Inflammatory macrophage treated with lipopolysaccharide for 4 hours (primary cell): ENCODE data around the gene SLC25A42.
"Not testable (repeated sequence)": the region's sequence is repeated elsewhere in the genome, so short reads cannot be mapped to it uniquely, and the experiment has no call there.

Experiments
- DNase-seq: peaks from one replicate; pipeline ENCODE4 v3.0.0-alpha.2; 2020

SLC25A42 gene

DNA sequence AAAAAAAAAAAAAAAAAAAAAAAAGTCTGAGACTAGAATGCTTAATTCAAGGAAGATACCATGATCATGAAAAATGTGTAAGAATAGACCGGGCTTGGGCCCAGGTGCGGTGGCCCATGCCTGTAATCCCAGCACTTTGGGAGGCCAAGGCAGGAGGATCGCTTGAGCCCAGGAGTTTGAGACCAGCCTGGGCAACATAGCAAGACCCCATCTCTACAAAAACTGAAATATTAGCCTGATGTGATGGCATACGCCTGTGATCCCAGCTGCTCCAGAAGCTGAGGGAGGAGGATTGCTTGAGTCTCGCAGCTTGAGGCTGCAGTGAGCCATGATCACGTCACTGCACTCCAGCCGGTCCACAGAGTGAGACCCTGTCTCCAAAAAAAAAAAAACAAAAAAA, 43.1 kb downstream of the SLC25A42 start:
- not testable (repeated sequence) for DNase-seq

DNA sequence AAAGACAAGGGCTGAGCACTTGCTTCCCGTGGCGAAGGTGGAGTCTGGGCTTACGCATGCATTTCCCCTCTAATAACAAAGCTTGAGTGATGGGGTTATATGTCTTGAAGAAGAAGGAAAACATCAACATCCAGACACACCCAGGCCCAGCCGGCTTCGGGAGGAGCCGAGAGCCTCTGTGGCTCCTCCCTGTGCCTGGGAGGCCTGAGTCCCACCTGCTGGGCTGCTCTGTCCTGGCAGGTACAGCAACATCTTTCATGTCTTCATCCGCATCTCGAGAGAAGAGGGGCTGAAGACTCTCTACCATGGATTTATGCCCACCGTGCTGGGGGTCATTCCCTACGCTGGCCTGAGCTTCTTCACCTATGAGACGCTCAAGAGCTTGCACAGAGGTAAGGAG, 43.9 kb downstream of the SLC25A42 start:
- no peak for DNase-seq

DNA sequence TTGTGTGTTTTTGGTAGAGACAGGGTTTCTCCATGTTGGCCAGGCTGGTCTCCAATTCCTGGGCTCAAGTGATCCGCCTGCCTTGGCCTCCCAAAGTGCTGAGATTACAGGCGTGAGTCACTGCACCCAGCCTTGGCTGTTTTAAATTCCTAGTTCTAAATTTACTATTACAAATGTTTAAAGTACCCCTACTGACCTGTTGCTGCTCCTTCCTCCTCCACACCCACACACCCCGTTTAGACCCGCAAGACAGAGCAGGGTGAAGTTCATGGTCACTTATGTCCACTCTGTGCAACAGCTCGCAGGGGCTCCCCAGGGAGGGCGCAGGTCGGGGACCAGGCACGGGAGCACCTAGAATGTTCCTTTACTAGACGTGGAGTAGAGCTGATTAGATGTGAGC, 45.8 kb downstream of the SLC25A42 start:
- DNase-seq: no peak

DNA sequence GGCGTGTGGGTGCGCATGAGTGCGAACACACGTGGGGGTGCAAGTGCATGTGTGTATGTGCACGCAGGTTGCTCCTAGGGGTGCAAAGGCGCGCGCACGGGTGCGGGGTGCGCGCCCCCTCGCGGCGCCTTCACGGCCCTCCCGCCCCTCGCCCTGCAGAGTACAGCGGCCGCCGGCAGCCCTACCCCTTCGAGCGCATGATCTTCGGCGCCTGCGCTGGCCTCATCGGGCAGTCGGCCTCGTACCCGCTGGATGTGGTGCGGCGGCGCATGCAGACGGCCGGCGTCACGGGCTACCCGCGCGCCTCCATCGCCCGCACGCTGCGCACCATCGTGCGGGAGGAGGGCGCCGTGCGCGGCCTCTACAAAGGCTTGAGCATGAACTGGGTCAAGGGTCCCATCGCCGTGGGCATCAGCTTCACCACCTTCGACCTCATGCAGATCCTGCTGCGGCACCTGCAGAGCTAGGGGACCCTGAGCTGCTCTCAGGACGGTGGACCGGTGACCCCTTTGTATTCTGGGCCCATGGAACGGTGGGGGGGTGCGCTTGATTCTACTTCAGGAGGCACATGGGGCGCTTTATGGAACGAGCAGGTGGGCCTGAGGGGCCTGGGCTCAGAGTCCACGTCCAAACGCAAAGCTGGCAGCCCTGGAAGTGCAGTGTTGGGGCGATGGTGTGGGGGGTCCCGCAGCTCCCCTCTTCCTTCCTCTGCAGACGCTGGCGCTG, 46.8 kb downstream of the SLC25A42 start:
- no peak for DNase-seq

DNA sequence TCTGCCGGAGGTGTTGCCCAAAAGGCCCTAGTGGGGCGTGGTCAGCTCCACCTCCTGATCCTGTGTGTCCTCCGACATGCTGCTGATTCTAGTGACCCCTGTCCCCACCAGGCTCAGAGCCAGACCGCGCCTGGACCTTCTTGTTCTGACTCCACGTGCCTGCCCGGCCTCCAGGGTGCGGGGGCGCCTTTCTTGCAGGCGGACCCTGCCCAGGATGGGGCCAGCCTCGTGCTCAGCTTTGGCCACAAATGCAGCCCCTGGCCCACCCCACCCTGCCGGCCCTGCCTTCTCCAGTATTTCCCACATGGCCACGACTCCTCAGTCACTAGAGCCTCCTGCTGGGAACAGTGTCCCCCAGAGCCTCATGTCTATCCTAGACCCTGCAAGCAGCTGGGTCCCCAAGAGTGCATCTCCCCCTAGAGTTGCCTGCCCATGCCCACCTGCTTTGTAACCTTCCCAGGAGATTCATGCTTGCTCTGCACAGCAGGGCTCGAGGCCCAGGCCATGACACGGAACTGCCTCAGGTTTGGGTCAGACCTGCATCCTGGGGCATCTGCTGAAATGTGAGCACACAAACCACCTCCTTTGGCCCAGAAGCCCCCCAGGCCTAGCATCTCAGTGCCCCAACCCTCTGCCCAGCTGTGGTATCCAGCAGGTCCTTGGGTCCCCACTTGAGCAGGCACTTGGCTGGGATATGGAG, 47.5 kb downstream of the SLC25A42 start:
- no peak for DNase-seq

DNA sequence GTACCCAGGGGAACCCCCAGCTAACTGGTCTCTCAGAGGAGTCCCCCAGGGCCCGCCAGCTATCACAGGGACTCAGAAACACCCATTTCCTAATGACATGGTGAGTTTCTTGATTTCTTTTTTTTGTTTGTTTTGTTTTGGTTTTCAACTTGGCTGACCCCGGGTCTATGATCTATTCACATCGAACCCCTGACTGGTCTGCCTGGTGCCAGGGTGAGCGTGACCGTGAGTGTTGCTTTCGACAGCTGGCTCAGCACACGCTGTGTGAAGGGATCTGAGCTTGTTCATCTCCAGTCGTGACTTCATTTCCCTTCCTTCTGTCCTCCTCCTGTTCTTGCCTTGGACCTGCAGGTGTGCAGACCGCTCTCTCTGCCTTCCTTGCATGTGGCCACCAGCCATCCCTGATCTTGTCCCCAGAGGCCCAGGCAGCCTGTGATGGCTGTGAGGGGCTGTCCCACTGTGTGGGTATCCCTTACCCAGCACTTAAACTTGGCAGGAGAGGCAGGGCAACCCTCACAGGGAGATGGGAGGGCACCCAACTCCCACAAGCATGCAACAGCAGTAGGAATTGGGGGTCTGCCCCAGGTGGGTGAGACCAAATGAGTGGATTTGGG, 48.3 kb downstream of the SLC25A42 start:
- no peak for DNase-seq

DNA sequence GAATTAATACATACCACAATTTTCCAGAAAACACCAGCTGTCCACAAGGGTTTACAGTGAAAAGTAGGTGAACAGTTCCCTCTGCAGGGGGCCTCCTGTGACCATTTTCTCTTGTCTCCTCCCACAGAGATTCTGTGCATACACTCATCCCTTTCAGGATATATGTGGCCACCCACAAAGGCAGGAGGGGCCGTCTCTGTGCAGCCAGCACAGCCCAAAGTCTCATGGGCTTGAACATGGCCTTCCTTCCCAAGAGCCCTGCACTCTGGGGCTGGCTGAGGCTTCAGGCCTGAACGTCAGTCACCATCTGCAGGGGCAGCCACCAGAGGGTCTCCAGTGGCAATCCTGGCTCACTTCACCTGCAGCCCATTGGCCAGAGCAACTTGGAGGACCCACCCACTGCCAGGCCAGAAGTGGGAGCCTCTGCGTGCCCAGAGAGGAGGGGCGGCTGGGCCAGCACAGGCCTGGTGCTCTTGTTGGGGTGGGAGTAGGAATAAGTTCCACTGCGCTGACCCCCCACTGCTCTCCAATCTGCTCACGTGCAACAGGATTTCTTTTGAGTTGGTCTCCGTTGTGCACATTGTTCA, 49.3 kb downstream of the SLC25A42 start:
- no peak for DNase-seq

DNA sequence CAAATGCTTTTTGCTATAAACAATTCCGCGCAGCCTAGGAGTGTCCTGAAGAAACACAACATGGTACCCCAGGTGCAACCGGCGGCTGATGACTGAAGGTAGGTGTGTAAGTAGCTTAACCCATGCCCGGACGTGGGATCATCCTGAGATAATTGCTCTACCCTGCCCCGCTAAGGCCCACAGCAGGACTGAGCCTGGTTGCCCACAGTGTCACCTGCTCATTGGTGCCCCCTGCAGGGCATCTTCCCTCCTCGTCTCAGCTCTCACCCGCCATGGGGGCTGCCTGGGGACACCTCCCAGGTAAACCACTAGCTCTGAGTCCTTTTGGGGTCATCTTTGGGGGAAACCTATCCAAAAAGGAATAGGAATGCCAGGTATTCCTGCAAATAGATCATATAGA, 52.2 kb downstream of the SLC25A42 start:
- DNase-seq: peak; percentile 32

DNA sequence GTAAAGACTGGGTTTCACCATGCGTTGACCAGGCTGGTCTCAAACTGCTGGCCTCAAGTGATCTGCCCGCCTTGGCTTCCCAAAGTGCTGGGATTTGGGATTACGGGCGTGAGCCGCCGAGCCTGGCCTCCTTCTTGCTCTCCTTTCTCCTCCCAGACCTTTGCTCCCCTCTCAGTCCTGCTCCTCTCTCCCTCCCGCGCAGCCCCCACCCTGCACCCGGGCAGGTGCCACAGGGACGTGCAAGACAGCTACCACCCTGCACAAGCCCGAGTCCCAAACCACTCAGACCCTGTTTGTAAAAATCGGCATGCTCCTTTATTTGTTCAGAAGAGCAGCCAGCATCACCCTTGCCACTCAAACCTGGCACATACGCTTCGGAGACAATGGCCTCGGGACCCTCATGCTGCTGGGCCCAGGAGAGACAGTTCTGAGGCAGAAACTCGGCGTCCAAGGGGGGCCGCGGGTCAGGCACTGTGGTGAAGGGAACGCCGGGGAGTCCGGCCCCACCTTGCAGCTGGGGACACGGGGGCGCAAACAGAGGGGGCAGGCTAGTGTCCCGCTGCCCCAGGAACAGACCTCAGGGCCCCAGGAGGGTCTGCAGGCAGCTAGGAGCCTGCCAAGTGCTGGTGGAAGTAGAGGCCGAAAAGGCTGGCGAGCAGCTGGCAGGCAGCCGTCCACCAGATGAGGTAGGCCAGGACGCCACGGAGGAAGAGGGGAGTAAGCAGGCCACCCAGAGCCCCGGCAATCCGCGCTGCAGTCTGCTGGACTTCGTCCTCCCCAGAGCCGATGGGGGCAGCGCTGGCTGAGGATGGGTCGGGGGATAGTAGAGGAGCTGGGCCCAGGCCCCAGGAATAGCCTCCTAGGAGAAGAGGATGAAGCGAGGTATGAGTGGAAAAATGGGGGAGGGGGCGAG, 55.8 kb downstream of the SLC25A42 start:
- DNase-seq: no peak

DNA sequence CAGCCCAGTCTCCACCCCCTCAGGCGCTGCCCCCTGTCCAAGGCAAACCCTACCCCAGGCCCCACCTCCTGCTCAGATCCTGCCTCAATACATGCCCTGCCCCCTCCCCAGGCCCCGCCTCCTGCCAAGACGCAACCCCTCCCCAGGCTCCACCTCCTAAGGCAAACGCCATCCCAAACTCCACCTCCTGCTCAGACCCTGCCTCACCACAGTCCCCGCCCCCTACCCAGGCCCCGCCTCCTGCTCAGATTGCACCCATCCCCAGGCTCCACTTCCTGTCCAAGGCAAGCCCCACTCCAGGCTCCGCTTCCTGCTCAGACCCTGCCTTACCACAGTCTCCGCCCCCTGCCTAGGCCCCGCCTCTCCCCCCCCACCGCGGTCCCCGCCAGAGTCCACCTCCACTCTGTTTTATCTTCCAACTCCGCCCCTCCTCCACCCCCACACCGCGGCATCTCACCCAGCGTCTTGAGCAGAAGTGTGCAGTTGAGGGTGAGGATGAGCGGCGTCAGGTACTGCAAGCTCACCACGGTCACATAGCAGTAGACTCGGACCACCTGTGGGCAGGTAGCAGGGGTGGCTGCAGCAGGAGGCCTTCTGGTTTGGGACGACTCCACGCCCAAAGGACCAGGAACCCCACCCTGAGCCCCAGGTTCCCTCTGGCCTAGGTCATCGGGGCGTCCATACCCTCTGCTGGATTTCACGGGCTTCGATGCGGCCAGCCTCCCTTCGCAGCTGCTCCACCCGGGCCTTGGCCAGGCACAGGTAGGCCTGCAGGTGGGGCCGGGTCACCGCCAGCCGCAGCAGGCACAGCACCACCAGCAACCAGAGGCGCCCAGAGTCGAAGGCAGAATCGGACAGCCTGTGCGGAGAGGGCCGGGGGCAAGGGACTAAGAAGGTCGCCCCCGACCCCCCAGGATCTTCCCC, 56.8 kb downstream of the SLC25A42 start:
- DNase-seq: no peak

DNA sequence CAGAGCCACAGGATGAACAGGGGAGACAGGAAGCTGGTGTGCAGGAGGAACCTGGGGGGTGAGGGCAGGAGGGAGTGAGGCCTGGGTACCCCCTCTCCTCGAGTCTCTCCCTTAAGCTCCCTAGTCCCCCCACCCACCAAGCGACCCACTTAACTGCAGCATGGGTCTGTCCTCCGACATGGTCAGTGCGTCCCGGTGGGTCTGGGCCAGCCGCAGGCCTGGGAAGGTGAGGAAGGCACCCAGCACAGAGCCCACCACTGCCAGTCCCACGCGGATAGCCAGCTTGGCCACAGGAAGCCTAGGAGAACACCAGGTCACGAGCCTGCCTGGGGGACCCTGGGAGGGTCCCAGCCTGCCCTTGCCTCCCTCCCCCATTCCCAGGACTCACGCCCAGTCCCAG, 57.6 kb downstream of the SLC25A42 start:
- DNase-seq: no peak

DNA sequence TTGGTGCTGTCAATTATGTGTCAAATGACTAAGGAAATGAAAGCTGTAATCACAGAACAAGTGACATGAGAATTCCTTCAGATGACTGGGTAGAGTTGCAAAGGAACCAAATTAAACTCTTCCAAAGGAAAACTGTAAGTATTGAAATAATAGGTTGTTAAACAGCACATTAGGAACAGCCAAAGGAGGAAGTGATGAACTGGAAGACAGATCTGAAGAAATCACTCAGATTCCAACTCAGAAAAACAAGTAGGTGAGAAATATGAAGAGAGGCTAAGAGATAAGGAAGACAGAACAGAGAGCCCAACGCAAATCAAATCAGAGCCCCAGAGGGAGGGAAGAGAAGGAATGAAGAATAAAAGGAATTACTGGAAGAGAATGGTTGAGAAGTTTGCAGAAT, 59.1 kb downstream of the SLC25A42 start:
- DNase-seq: no peak

DNA sequence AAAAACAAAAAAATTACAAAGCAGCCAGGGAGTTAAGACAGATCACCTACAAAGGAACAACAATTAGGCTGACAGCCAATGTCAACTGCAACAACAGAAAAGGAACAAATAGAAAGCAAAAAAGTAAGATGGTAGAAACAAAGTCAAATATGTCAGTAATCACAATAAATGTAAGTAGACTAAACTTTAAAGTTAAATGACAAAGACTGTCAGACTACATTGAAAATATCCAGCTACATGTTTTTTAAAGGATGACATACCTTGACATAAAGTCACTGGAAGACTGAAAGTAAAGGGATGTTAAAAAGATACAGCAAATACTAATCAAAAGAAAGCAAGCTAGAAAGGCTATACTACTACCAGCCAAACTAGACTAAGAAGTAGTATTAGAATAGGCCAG, 59.6 kb downstream of the SLC25A42 start:
- no peak for DNase-seq

DNA sequence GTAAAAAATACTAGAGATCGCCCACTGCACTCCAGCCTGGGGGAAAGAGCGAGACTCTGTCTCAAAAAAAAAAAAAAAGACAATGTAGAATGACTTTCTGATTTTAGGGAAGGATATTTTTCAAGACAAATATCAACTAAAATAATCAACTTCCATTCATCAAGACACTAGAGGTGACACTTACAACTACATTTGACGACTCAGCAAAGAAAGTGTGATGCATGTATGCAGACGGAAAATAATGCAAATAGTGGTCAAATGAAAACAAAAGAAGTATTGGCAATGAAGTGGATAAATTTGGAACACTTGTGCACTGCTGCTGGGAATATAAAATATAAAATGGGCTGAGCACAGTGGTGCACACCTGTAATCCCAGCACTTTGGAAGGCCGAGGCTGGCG, 62.3 kb downstream of the SLC25A42 start:
- DNase-seq: no peak

DNA sequence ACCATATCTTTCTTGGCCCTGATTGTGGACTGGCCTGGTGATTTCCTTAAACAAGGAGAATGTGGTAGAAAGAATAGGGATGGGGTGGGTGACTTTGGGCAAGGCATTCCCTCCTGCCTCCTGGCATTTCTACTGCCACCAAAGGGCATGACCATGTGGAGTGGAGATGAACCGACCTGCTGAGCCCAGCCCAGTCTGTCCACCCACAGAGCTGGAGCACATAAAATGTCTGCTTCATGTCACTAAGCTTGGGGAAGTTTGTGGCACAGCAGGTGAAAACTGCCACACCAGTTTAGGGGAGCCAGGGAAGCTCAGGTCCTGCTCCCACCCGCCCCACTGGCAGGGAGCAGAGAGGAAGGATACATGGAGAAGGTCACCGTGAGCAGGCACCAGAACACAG, 68.2 kb downstream of the SLC25A42 start:
- no peak for DNase-seq

DNA sequence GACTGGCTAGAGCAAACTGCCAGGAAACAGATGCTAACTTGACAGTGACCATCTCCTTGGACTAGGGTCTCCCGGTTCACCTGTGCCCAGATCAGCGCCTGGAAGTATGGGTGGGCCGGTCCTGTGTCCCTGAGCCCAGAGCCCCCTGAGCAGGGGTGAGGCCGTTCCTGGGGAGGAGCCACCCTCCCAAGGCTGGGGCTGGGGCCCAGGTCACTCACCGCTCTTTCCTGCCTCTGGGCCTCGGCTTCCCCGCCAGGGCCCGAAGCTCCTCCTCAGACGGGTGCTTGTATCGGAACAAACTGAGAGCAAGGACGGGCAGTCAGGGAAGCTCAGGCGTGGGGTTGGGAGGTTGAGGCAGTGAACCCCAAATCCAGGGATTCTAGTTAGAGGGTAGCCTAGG, 69.1 kb downstream of the SLC25A42 start:
- no peak for DNase-seq

DNA sequence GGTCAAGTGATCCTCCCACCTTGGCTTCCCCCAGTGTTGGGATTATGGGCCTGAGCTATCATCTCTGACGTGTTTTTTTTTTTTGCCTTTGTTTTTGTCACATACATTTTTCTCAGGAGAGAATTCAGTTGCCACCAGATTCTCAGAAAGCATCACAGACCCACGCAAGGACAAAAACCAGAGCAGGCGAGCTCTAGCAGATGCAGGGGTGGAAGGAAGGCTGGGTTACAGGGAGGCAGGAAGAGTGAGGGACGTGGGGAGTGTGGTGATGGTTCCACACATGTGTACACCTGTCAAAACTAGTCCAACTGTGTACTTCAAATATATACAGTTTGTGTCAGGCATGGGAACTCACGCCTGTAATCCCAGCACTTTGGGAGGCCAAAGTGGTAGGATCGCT, 70.2 kb downstream of the SLC25A42 start:
- no peak for DNase-seq

DNA sequence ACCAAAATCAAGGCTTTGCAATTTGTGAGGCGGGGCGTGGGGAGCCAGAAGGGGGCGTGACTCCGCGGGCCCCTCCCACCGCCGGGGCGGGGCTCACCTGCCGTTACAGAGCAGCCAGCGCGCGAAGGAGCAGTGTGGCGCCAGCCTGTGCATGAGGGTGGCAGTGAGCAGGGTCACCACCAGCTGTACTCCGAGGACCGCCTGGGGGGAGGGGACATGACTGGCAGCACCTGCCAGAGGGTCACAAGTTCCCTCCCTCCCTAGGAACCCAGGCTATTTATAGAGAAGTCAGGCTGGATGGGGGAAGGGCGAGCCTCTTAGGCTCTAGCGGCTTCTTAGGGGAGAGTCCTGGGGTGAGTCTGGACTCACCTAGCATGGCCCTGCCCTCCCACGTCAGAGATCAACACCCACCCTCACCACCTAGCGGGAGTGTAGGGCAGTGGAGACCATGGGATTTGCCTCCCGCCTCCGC, 70.9 kb downstream of the SLC25A42 start:
- DNase-seq: no peak

DNA sequence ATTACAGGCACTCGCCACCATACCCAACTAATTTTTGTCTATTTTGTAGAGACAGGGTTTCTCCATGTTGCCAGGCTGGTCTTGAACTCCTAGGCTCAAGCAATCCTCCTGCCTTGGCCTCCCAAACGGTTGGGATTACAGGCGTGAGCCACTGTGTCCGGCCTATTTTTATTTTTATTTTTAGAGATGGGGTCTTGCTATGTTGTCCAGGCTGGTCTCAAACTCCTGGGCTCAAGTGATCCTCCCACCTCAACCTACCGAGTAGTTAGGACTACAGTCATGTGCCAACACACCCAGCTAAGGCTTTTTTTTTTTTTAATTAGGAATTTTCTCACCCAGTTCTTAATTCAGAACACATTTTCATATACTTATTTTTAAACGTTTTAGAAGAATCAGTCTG, 71.9 kb downstream of the SLC25A42 start:
- DNase-seq: not testable (repeated sequence)

DNA sequence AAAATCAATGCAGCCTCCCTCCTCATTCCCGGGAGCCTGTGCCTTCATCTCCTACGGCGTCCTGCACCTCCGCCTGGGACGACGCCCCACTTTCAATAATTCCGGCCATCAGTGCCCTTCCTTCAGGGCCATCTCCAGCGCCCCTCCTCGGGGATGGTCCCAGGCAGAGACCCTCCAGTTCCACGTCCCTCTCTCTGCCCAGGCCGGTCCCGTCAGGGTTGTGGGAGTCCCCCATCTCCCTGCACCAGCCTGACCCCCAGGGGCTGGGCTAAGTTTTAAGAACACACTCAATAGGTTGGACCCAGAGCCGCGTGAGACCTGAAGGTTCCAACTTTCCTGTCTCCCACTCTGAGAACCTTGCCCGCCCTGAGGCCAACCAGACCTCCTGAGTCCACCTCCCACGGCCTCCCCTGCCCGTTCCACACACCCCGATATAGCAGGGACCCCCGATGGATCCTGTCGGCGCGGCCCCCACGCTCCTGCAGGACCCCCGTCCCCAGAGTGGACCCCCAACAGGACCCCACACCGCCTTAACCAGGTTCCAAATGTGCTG, 73.8 kb downstream of the SLC25A42 start:
- no peak for DNase-seq
